CD14-positive monocyte (primary cell): ENCODE results near the gene SCGB3A1. TPM values are rescaled to one million over a fixed set of nuclear protein-coding genes. Genes with fewer than 3 reads are reported as not detected.

Source experiments
- DNase-seq, 3 donors: peaks; one replicate each; pipeline ENCODE4 v3.0.0-alpha.2; 2011 to 2022
- H2AFZ ChIP-seq: 2 replicates; pipeline ENCODE4 v1.6.0; 2012; ENCODE audit warnings: mild to moderate bottlenecking, low read depth, low read length, inconsistent platforms; ENCODE audit not compliant: insufficient read depth, poor library complexity, severe bottlenecking
- H3K27ac ChIP-seq, 2 donors: 1 replicate in 1 of 2; 2 replicates in 1 of 2; pipeline ENCODE4 v1.5.1; 2012 to 2013; ENCODE audit warnings: low read length in 2 of 2, control low read depth in 1 of 2, inconsistent platforms in 1 of 2, low read depth in 1 of 2, mild to moderate bottlenecking in 1 of 2
- H3K27me3 ChIP-seq, 2 donors: one replicate each; pipeline versions ENCODE4 v1.6.0 to v1.6.1; 2011 to 2013; ENCODE audit warnings: low read length in 2 of 2; ENCODE audit not compliant: control insufficient read depth in 2 of 2, insufficient read depth in 2 of 2
- H3K36me3 ChIP-seq, 2 donors: replicated peaks in 1 of 2; 1 replicate in 1 of 2; 2 replicates in 1 of 2; pipeline versions ENCODE4 v1.5.1 to v1.6.1; 2012 to 2013; ENCODE audit warnings: low read length in 2 of 2, control low read depth in 1 of 2, inconsistent platforms in 1 of 2, mild to moderate bottlenecking in 1 of 2; ENCODE audit not compliant: insufficient read depth in 2 of 2, control insufficient read depth in 1 of 2
- H3K4me1 ChIP-seq, 2 donors: 1 replicate in 1 of 2; 2 replicates in 1 of 2; pipeline versions ENCODE4 v1.5.1 to v1.6.1; 2012 to 2013; ENCODE audit warnings: low read length in 2 of 2, control low read depth in 1 of 2, inconsistent platforms in 1 of 2, mild to moderate bottlenecking in 1 of 2, moderate library complexity in 1 of 2; ENCODE audit not compliant: insufficient read depth in 2 of 2, control insufficient read depth in 1 of 2
- H3K4me2 ChIP-seq: replicated peaks from 2 replicates; pipeline ENCODE3; 2012; ENCODE audit warnings: low read length, moderate library complexity, mild to moderate bottlenecking; ENCODE audit not compliant: poor library complexity, severe bottlenecking; ENCODE audit errors: extremely low read depth
- H3K4me3 ChIP-seq, 3 experiments: fragments of 200-600 bp in 1 of 3; sonication (generic) in 1 of 3; replicated peaks in 1 of 3; 1 replicate in 2 of 3; 2 replicates in 1 of 3; pipeline ENCODE4 v1.5.1; 2011 to 2013; ENCODE audit warnings: low read length in 3 of 3, mild to moderate bottlenecking in 3 of 3, control low read depth in 2 of 3, low read depth in 2 of 3, inconsistent platforms in 1 of 3, moderate library complexity in 1 of 3
- H3K79me2 ChIP-seq: 2 replicates; pipeline ENCODE4 v1.6.0; 2012; ENCODE audit warnings: mild to moderate bottlenecking, control low read depth, inconsistent platforms, low read length, moderate library complexity; ENCODE audit not compliant: insufficient read depth
- H3K9ac ChIP-seq: 2 replicates; pipeline ENCODE4 v1.6.0; 2017; ENCODE audit warnings: low read length, mild to moderate bottlenecking; ENCODE audit not compliant: insufficient read depth, poor library complexity, severe bottlenecking
- H3K9me3 ChIP-seq, 2 donors: replicated peaks in 1 of 2; 1 replicate in 1 of 2; 2 replicates in 1 of 2; pipeline versions ENCODE4 v1.5.1 to v1.6.1; 2012 to 2013; ENCODE audit warnings: low read length in 2 of 2, control low read depth in 1 of 2; ENCODE audit not compliant: control insufficient read depth in 1 of 2, insufficient read depth in 1 of 2
- H4K20me1 ChIP-seq: 2 replicates; pipeline ENCODE4 v1.6.0; 2012; ENCODE audit warnings: mild to moderate bottlenecking, low read length, control low read depth, moderate library complexity; ENCODE audit not compliant: insufficient read depth
- H3K27ac Mint-ChIP-seq, 7 donors: one replicate each; pipeline ENCODE4 v1.8.0; 2020; ENCODE audit warnings: mild to moderate bottlenecking in 7 of 7, mixed read lengths in 7 of 7, moderate library complexity in 6 of 7, inconsistent platforms in 2 of 7
- H3K27me3 Mint-ChIP-seq, 3 donors: one replicate each; pipeline ENCODE4 v1.8.0; 2021 to 2022; ENCODE audit warnings: low read depth in 3 of 3, mild to moderate bottlenecking in 3 of 3, mixed read lengths in 3 of 3, moderate library complexity in 3 of 3, inconsistent platforms in 1 of 3
- H3K36me3 Mint-ChIP-seq, 2 donors: one replicate each; pipeline ENCODE4 v1.8.0; 2020; ENCODE audit warnings: mixed read lengths in 2 of 2, inconsistent platforms in 1 of 2, mild to moderate bottlenecking in 1 of 2
- H3K4me1 Mint-ChIP-seq: one replicate; pipeline ENCODE4 v1.8.0; 2020; ENCODE audit warnings: mild to moderate bottlenecking, mixed read lengths
- H3K4me3 Mint-ChIP-seq, 2 donors: one replicate each; pipeline ENCODE4 v1.8.0; 2020; ENCODE audit warnings: mild to moderate bottlenecking in 2 of 2, mixed read lengths in 2 of 2, moderate library complexity in 1 of 2
- H3K9me3 Mint-ChIP-seq, 7 donors: one replicate each; pipeline ENCODE4 v1.8.0; 2020 to 2022; ENCODE audit warnings: mixed read lengths in 7 of 7, mild to moderate bottlenecking in 6 of 7, moderate library complexity in 6 of 7, inconsistent platforms in 2 of 7
- WGBS: methylation state at CpG from one replicate; pipeline ENCODE4 v1.1.5; 2013; ENCODE audit warnings: missing lambda C conversion rate; ENCODE audit not compliant: insufficient coverage; 5-methylcytosine and 5-hydroxymethylcytosine counted together
- intact Hi-C, 2 donors: fragments of 100-400 bp; cut with micrococcal nuclease; formaldehyde crosslinking; loops; one replicate each; pipeline versions ENCODE4 v1.15.0 to v1.15.1; 2023
- polyA plus RNA-seq, 3 donors: library from polyadenylated mRNA; depleted of rRNA in 1 of 3; unstranded in 2 of 3; stranded (reverse) in 1 of 3; fragments of 300-500 nt in 2 of 3; fragments of >200 nt in 1 of 3; fragmentation: Illumina TruSeq in 2 of 3; gene quantifications; 1 replicate in 2 of 3; 2 replicates in 1 of 3; pipeline ENCODE4 v1.2.3, GENCODE V29; 2012 to 2021
- TF ChIP-seq, protein P1 (sequence below): fragments of 200-600 bp; IDR thresholded peaks from one replicate; pipeline ENCODE4 v1.8.0; 2022; ENCODE audit warnings: antibody characterized with exemption, mild to moderate bottlenecking

The SCGB3A1 gene
- polyA plus RNA-seq, 3 donors: 0.49 to 0.83 (median 0.59) TPM

GRCh38 chr5:180613188-180613813 is 22.0 kb upstream of the SCGB3A1 start:
- no peaks in the 10 kb centered on the region for H4K20me1 ChIP-seq
- WGBS: 90% methylated on average over 15 of the region's 19 CpGs
- no peak overlapping the region for H3K27ac Mint-ChIP-seq
- intact Hi-C loops: no loop called here
- H3K9me3 Mint-ChIP-seq: peaks cover 0 to 1% (median 0%) of the 10 kb centered on the region in 7 donors
- no peak overlapping the region for H3K9ac ChIP-seq
- no peak overlapping the region for H3K4me3 ChIP-seq
- H3K4me1 Mint-ChIP-seq: peaks cover under 1% of the 10 kb centered on the region
- H3K4me2 ChIP-seq: no peak overlapping the region
- TF ChIP-seq, protein P1, sequence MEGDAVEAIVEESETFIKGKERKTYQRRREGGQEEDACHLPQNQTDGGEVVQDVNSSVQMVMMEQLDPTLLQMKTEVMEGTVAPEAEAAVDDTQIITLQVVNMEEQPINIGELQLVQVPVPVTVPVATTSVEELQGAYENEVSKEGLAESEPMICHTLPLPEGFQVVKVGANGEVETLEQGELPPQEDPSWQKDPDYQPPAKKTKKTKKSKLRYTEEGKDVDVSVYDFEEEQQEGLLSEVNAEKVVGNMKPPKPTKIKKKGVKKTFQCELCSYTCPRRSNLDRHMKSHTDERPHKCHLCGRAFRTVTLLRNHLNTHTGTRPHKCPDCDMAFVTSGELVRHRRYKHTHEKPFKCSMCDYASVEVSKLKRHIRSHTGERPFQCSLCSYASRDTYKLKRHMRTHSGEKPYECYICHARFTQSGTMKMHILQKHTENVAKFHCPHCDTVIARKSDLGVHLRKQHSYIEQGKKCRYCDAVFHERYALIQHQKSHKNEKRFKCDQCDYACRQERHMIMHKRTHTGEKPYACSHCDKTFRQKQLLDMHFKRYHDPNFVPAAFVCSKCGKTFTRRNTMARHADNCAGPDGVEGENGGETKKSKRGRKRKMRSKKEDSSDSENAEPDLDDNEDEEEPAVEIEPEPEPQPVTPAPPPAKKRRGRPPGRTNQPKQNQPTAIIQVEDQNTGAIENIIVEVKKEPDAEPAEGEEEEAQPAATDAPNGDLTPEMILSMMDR: no peak
- no peak for DNase-seq
- H3K4me3 Mint-ChIP-seq: no peak overlapping the region
- H3K4me1 ChIP-seq: no peaks in the 10 kb centered on the region
- no peaks in the 10 kb centered on the region for H3K36me3 ChIP-seq
- H2AFZ ChIP-seq: no peak overlapping the region
- peaks cover 2 to 5% (median 4%) of the 10 kb centered on the region in 3 donors for H3K27me3 Mint-ChIP-seq
- no peak overlapping the region for H3K27ac ChIP-seq
- H3K27me3 ChIP-seq: no peaks in the 10 kb centered on the region
- no peaks in the 10 kb centered on the region for H3K79me2 ChIP-seq
- H3K9me3 ChIP-seq: no peaks in the 10 kb centered on the region
- no peaks in the 10 kb centered on the region for H3K36me3 Mint-ChIP-seq

GRCh38 chr5:180612683-180613082 is 21.4 kb upstream of the SCGB3A1 start:
- Histone ChIP-seq H3K27me3 (no peaks in the 10 kb centered on the region), H3K27ac (no peak overlapping the region), H3K4me1 (no peaks in the 10 kb centered on the region), H3K4me2 (no peak overlapping the region), H2AFZ (no peak overlapping the region), H3K9ac (no peak overlapping the region), H3K4me3 (no peak overlapping the region), H4K20me1 (no peaks in the 10 kb centered on the region), H3K9me3 (no peaks in the 10 kb centered on the region), H3K36me3 (no peaks in the 10 kb centered on the region), H3K79me2 (no peaks in the 10 kb centered on the region)
- no peaks in the 10 kb centered on the region for H3K36me3 Mint-ChIP-seq
- no peak for DNase-seq
- no peak overlapping the region for H3K4me3 Mint-ChIP-seq
- TF ChIP-seq, protein P1: no peak
- peaks cover 0 to 1% (median 0%) of the 10 kb centered on the region in 7 donors for H3K9me3 Mint-ChIP-seq
- H3K27me3 Mint-ChIP-seq: peaks cover 0 to 7% (median 4%) of the 10 kb centered on the region in 3 donors
- no peak overlapping the region for H3K27ac Mint-ChIP-seq
- intact Hi-C loops: no loop called here
- H3K4me1 Mint-ChIP-seq: no peaks in the 10 kb centered on the region
- WGBS: 87% methylated on average over 12 of the region's 15 CpGs
